ENCODE data around the gene NOTUM. TPM values are rescaled to one million over a fixed set of nuclear protein-coding genes. Genes with fewer than 3 reads are reported as not detected.

The NOTUM gene
- total RNA-seq, 1 experiment from 2014 or later = not detected

DNA sequence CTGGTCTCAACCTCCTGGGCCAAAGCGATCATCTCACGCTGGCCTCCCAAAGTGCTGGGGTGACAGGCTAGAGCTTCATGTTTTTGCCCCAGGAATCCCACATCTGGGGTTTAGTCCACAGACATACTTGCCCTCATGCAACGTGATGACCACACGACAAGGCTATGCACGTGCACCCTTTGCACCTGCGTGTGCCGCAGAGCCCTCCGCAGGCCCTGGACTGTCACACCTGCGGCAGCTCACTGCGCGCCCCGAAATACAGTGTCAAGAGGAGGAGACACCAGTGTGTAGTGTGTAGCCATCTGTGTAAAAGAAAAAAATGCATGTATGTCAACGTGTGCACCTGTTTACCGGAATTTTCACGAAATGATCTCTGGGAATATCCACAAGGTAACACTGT is 10.5 kb downstream of the NOTUM start:
- no peak overlapping the region for H3K27ac Mint-ChIP-seq (ENCODE audit: low read depth, unreplicated experiment)
- BruUV-seq (replicated peaks) = no TSS peak
- intact Hi-C loops (cut with micrococcal nuclease) = no loop called here
- no peaks in the 10 kb centered on the region for H3K27me3 Mint-ChIP-seq (ENCODE audit: insufficient read depth, unreplicated experiment)
- H3K9me3 Mint-ChIP-seq (ENCODE audit: unreplicated experiment) = no peaks in the 10 kb centered on the region
- H3K4me1 Mint-ChIP-seq (ENCODE audit: insufficient read depth, unreplicated experiment) = no peaks in the 10 kb centered on the region
- ChIA-PET POLR2A (interaction anchor here (0.8 to 1.5 kb wide), 2 partner anchors 41 to 72 kb away, joined by 3 to 5 read pairs; partner anchors contain the start of gene CENPX), CTCF (interaction anchor here (1.0 to 2.4 kb wide), 2 partner anchors 9 to 70 kb away, joined by 8 to 17 read pairs; no protein-coding TSS in a partner anchor)
- DNase-seq (ENCODE audit: unreplicated experiment) = no peak
- no peak overlapping the region for H3K4me3 Mint-ChIP-seq (ENCODE audit: unreplicated experiment)
- TF ChIP-seq, protein P1, sequence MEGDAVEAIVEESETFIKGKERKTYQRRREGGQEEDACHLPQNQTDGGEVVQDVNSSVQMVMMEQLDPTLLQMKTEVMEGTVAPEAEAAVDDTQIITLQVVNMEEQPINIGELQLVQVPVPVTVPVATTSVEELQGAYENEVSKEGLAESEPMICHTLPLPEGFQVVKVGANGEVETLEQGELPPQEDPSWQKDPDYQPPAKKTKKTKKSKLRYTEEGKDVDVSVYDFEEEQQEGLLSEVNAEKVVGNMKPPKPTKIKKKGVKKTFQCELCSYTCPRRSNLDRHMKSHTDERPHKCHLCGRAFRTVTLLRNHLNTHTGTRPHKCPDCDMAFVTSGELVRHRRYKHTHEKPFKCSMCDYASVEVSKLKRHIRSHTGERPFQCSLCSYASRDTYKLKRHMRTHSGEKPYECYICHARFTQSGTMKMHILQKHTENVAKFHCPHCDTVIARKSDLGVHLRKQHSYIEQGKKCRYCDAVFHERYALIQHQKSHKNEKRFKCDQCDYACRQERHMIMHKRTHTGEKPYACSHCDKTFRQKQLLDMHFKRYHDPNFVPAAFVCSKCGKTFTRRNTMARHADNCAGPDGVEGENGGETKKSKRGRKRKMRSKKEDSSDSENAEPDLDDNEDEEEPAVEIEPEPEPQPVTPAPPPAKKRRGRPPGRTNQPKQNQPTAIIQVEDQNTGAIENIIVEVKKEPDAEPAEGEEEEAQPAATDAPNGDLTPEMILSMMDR (IDR thresholded peaks at IDR 0.05; ENCODE audit: unreplicated experiment) = no peak
- no peaks in the 10 kb centered on the region for H3K36me3 Mint-ChIP-seq (ENCODE audit: insufficient read depth, unreplicated experiment)

DNA sequence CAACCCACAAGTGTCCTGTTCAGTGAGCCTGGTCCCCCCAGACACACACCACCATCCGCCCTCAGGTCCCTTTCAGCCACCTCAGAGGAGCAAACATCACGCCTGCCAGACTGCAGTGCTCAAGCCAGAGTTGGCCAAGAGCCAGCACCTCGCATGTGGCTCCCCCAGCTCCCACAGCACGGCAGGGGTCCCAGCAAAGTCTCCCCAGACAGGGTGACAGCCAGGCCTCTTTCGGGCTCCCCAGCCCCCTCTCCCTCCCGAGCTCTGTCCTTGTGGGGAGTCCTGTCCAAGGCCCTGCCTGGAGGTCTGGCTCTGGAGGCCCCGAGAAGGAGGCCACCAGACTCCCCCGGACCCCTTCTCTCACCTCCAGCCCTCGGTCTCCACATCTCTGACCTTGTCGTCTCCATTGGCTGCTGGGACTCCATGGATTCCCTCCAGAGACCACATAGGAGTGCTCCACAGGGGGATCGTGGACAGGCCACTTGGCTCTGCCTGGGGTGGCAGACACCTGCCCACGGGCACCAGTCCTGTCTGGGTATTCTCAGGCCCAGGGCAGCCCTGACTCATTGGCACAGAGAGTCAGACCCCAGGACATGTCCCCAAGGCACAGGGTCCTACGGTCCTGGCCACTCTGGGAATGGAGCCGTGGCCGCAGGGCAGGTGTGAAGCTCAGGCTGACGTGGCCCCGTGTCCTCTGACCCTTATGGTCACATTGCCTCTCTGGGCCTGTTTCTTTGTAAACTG is 12.2 kb downstream of the NOTUM start:
- BruUV-seq (replicated peaks) = no TSS peak

DNA sequence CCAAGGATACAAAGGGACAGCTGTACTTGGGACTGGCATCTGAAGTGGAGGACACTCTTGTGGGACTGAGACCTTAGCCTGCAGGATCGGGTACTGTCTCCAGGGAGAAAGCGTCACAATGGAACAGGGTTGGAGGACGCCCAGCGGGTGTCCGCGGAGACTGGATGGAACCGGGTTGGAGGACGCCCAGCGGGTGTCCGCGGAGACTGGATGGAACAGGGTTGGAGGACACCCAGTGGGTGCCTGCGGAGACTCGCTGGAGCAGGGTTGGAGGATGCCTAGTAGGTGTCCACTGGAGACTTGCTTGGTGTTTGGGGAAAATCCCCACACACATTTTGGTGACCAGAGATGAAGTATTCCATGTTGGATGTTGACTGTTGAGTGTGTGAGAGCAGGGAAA is 13.8 kb downstream of the NOTUM start, which contains the start of gene MYADML2:
Gene MYADML2, minus strand, starts transcription at position 45 of the 400 bp plus-strand sequence. CDS start 5,492 bp downstream, outside the sequence.
- Mint-ChIP-seq H3K4me1 (ENCODE audit: insufficient read depth, unreplicated experiment) (no peaks in the 10 kb centered on the region), H3K36me3 (ENCODE audit: insufficient read depth, unreplicated experiment) (no peaks in the 10 kb centered on the region), H3K9me3 (ENCODE audit: unreplicated experiment) (no peaks in the 10 kb centered on the region), H3K27me3 (ENCODE audit: insufficient read depth, unreplicated experiment) (no peaks in the 10 kb centered on the region), H3K4me3 (ENCODE audit: unreplicated experiment) (no peak within 1 kb of the TSS), H3K27ac (ENCODE audit: low read depth, unreplicated experiment) (no peak within 1 kb of the TSS)
- BruUV-seq (replicated peaks) = no TSS peak
- TF ChIP-seq, protein P1 (IDR thresholded peaks at IDR 0.05; ENCODE audit: unreplicated experiment) = no peak
- intact Hi-C loops (cut with micrococcal nuclease) = no loop called here
- no peak for DNase-seq (ENCODE audit: unreplicated experiment)
- ChIA-PET POLR2A (no interaction called here), CTCF (interaction anchor here (0.7 kb wide), 1 partner anchor 226 kb away, joined by 4 read pairs; no protein-coding TSS in a partner anchor)

More for the DNA sequence above, 12.2 kb downstream of the NOTUM start:
- Mint-ChIP-seq H3K36me3 (ENCODE audit: insufficient read depth, unreplicated experiment) (no peaks in the 10 kb centered on the region), H3K27ac (ENCODE audit: low read depth, unreplicated experiment) (no peak overlapping the region), H3K4me1 (ENCODE audit: insufficient read depth, unreplicated experiment) (no peaks in the 10 kb centered on the region), H3K4me3 (ENCODE audit: unreplicated experiment) (no peak overlapping the region), H3K27me3 (ENCODE audit: insufficient read depth, unreplicated experiment) (no peaks in the 10 kb centered on the region), H3K9me3 (ENCODE audit: unreplicated experiment) (no peaks in the 10 kb centered on the region)
- intact Hi-C loops (cut with micrococcal nuclease) = no loop called here
- TF ChIP-seq, protein P1 (IDR thresholded peaks at IDR 0.05; ENCODE audit: unreplicated experiment) = no peak
- POLR2A ChIA-PET = interaction anchor here (0.5 kb wide), 1 partner anchor 9 kb away, joined by 3 read pairs; no protein-coding TSS in a partner anchor
- CTCF ChIA-PET = interaction anchor here (0.6 to 2.4 kb wide), 2 partner anchors 11 to 71 kb away, joined by 3 to 17 read pairs; no protein-coding TSS in a partner anchor
- DNase-seq (ENCODE audit: unreplicated experiment) = no peak

DNA sequence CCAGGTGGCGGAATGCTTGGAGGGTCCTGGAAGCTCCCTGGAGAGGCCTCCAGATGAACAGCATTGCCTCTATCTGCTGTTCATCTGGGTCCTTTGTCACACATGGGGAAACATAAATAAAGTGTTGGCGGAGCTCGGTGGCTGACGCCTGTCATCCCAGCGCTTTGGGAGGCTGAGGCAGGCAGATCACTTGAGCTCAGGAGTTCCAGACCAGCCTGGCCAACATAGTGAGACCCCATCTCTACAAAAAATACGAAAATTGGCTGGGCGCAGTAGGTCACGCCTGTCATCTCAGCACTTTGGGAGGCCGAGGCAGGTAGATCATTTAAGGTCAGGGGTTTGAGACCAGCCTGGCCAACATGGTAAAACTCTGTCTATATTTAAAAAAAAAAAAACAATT is 16.1 kb downstream of the NOTUM start:
- H3K4me1 Mint-ChIP-seq (ENCODE audit: insufficient read depth, unreplicated experiment) = no peaks in the 10 kb centered on the region
- no peaks in the 10 kb centered on the region for H3K36me3 Mint-ChIP-seq (ENCODE audit: insufficient read depth, unreplicated experiment)
- H3K27me3 Mint-ChIP-seq (ENCODE audit: insufficient read depth, unreplicated experiment) = no peaks in the 10 kb centered on the region
- TF ChIP-seq, protein P1 (IDR thresholded peaks at IDR 0.05; ENCODE audit: unreplicated experiment) = no peak
- intact Hi-C loops (cut with micrococcal nuclease) = no loop called here
- H3K27ac Mint-ChIP-seq (ENCODE audit: low read depth, unreplicated experiment) = no peak overlapping the region
- no peaks in the 10 kb centered on the region for H3K9me3 Mint-ChIP-seq (ENCODE audit: unreplicated experiment)
- DNase-seq (ENCODE audit: unreplicated experiment) = no peak
- POLR2A ChIA-PET = interaction anchor here (0.6 to 0.7 kb wide), 2 partner anchors 60 to 154 kb away, joined by 3 read pairs; no protein-coding TSS in a partner anchor
- no TSS peak for BruUV-seq (replicated peaks)
- CTCF ChIA-PET = interaction anchor here (0.7 to 0.8 kb wide), 2 partner anchors 14 to 580 kb away, joined by 3 to 4 read pairs; no protein-coding TSS in a partner anchor
- H3K4me3 Mint-ChIP-seq (ENCODE audit: unreplicated experiment) = no peak overlapping the region

Data from MCF 10A (cell line).